GM13976 (cell line): Measurements from ENCODE around the gene SEMA3A.
"Not testable (repeated sequence)": the region's sequence is repeated elsewhere in the genome, so short reads cannot be mapped to it uniquely, and the experiment has no call there.

Experiments
- DNase-seq: peaks from one replicate; pipeline ENCODE4 v3.0.0; 2012; ENCODE audit warnings: low spot score
- in situ Hi-C: fragments of 300-500 bp; cut with MboI; formaldehyde crosslinking; loops from one replicate; pipeline ENCODE4 v1.12.0; 2022; ENCODE audit warnings: low sequenced_read_pairs, mixed read lengths, inconsistent platforms; ENCODE audit not compliant: unreplicated experiment
- TF ChIP-seq, protein P1 (sequence below): IDR thresholded peaks from 2 replicates; pipeline ENCODE4 v1.5.1; 2012; ENCODE audit warnings: borderline replicate concordance, mild to moderate bottlenecking; ENCODE audit not compliant: insufficient read depth; ENCODE audit errors: extremely low read depth, missing control alignments, control extremely low read depth

SEMA3A gene

DNA sequence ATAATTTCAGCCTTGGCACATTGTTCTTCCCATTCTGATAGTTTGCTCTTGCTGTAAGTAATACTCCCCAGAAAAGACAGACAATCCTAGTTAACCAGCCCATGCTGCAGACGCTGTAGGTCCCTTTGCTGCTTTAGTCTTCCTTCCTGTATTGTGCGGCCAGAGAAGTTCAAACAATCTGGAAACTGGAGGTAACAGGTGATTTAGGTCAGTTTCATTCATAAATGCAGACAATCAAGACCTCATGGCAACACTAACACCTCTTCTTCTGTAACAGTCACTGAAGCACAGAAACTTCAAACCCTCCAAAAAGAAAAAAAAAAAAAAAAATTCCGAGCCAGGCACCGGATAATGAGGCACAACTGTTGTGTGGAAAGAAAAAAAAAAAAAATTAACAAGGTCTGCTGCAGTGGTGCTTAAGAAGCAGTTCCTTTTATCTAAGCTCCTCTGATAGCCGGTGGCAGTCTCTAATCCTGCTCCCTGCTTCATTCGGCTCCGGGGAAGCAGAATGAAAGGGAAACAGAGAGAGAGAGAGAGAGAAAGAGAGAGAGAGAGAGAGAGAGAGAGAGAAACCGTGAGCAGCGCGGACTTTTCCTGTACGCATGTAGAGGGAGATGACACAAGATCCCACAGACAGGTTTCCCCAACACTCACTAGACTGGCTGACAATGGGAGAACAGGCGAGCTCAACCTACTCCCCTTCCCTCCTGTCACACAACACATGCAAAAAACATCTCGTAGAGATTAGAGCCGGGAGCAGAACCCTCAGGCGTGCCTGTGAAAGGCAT lies at the start of gene SEMA3A:
SEMA3A (minus strand) TSS at position 306 of the 788 bp plus-strand sequence; CDS start at position 103, 203 bp downstream.
- in situ Hi-C loops, result no loop called here
- TF ChIP-seq, protein P1, sequence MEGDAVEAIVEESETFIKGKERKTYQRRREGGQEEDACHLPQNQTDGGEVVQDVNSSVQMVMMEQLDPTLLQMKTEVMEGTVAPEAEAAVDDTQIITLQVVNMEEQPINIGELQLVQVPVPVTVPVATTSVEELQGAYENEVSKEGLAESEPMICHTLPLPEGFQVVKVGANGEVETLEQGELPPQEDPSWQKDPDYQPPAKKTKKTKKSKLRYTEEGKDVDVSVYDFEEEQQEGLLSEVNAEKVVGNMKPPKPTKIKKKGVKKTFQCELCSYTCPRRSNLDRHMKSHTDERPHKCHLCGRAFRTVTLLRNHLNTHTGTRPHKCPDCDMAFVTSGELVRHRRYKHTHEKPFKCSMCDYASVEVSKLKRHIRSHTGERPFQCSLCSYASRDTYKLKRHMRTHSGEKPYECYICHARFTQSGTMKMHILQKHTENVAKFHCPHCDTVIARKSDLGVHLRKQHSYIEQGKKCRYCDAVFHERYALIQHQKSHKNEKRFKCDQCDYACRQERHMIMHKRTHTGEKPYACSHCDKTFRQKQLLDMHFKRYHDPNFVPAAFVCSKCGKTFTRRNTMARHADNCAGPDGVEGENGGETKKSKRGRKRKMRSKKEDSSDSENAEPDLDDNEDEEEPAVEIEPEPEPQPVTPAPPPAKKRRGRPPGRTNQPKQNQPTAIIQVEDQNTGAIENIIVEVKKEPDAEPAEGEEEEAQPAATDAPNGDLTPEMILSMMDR, result no peak
- DNase-seq, result no peak

DNA sequence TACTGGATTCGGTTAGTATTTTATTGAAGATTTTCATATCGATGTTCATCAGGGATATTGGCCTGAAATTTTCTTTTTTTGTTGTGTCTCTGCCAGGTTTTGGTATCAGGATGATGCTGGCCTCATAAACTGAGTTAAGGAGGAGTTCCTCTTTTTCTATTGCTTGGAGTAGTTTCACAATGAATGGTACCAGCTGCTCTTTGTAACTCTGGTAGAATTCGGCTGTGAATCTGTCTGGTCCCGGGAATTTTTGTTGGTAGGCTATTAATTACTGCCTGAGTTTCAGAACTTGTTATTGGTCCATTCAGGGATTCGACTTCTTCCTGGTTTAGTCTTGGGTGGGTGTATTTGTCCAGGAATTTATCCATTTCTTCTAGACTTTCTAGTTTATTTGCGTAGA lies 48.4 kb upstream of the SEMA3A start:
- DNase-seq, in situ Hi-C loops: not testable (repeated sequence)

DNA sequence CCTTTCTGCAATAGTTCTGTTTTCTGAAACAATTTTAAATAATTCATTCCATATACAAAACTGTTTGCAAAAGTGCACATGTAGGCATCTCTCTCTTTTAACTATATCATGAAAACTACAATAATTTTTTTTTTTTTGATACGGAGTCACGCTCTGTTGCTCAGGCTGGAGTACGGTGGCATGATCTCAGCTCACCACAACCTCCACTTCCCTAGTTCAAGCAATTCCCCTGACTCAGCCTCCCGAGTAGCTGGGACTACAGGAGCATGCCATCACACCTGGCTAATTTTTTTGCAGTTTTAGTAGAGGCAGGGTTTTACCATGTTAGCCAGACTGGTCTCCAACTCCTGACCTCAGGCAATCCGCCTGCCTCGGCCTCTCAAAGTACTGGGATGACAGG lies 44.0 kb upstream of the SEMA3A start:
- in situ Hi-C loops, result no loop called here
- TF ChIP-seq, protein P1, result no peak
- no peak for DNase-seq

DNA sequence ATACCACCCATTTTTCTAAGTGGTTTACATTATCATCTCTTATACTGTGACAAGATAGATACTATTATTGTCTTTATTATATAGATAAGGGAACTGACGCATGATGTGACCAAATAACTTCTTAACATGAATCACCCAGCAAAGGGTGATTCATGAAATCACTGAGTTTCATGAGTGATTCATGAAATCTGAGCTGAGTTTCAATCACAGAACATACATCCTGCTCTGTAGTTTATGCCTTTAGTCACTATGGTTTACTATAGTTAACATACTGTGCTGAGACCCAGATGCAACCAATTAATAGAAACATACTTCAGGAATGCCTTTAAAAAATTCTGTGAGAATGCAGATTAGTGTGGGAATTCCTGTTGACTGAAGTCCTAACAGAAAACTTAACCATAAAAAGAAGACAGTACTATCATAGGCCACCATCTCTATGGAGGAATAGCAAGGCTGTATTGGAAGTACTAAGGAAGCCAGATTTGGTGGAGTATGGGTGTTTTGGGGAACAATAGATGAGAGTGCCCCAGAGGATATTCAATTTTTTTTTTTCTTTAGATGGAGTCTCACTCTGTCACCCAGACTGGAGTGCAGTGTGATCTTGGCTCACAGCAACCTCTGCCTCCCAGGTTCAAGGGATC lies 43.1 kb upstream of the SEMA3A start:
- in situ Hi-C loops, result no loop called here
- no peak for DNase-seq
- TF ChIP-seq, protein P1, result no peak

DNA sequence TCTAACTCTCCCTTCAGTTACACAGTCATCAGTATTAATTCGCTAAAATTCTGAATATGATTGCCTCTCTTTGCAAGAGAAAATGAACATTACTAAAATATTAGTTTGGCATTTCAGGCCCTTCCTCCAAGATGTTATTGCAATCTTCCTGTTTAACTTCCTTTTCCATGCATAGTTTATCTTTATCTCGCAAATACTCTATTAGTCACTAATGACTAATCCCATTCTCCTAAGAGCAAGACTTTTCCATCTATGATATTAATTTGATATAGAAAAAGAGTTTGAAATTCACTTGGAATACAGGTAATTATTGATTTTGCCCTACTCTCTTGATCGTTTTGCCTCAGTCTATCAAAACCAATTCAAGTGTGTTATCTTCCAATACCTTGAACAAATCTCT lies 41.8 kb upstream of the SEMA3A start:
- in situ Hi-C loops, result no loop called here
- no peak for DNase-seq
- TF ChIP-seq, protein P1, result no peak

DNA sequence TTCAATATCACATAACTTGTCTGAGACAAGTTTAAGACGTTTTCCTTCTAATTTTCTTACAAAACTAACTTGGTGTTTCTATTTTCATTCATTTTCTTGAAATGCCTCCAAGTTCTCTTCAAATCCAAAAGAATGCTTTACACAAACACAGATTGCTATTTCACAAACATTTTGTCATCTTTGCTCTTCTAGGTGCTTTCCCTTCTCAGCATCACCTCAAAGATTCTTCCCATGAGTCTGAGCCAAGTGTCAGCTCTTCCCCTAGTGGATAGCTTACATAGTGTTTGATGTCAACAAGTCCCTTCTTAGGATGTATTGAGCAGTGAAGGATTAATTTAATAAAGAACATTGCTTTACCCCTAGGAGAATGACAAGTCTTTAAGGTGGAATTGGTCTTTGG lies 38.1 kb upstream of the SEMA3A start:
- in situ Hi-C loops, result no loop called here
- TF ChIP-seq, protein P1, result no peak
- no peak for DNase-seq

DNA sequence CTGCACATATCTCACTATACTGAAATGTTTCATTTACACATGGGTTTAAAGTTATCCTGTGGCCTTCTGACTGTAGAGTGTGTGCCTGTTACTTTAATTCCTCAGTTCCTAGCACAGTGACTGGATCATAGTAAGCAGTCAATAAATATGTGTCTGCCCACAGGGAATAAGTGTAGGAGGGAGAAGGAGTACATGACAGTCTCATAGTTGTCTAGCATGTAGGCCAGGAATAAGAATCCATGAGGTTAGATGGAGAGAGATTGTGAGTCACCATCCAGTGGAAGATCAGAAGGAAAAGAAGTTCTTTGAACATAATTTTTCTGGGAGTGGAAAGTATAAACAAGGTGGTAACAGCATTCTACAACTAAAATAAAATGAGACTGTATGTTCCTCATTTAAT lies 36.6 kb upstream of the SEMA3A start:
- TF ChIP-seq, protein P1, result no peak
- DNase-seq, result no peak
- in situ Hi-C loops, result no loop called here
